ENCODE results near the gene STT3B.

DNA sequence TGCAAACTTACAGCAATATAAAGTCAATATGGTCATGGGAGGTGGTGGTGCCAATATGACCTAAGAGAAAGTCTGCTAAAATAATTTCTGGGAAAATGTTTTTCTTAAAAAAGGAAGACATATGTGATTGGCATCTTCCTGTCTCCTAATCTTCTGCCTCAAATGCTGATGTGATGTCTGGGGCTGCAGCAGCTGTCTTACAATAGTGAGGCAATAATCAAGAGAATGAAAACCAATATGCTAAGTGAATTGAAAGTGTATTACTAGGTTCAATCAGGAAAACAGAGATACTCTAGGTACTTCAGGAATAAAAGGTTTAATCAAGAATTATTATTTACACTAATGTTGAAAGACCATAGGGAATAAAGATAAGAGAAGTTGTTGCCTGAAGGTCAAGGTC lies 7.2 kb upstream of the STT3B start:
- TF ChIP-seq, protein P1, sequence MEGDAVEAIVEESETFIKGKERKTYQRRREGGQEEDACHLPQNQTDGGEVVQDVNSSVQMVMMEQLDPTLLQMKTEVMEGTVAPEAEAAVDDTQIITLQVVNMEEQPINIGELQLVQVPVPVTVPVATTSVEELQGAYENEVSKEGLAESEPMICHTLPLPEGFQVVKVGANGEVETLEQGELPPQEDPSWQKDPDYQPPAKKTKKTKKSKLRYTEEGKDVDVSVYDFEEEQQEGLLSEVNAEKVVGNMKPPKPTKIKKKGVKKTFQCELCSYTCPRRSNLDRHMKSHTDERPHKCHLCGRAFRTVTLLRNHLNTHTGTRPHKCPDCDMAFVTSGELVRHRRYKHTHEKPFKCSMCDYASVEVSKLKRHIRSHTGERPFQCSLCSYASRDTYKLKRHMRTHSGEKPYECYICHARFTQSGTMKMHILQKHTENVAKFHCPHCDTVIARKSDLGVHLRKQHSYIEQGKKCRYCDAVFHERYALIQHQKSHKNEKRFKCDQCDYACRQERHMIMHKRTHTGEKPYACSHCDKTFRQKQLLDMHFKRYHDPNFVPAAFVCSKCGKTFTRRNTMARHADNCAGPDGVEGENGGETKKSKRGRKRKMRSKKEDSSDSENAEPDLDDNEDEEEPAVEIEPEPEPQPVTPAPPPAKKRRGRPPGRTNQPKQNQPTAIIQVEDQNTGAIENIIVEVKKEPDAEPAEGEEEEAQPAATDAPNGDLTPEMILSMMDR (IDR thresholded peaks at IDR 0.05): no peak
- no peak for TF ChIP-seq POLR2A (IDR thresholded peaks at IDR 0.05)
